Sigmoid colon (tissue), 7 donors: ENCODE measurements around the gene TMTC1. TPM values are rescaled to one million over a fixed set of nuclear protein-coding genes. Genes with fewer than 3 reads are reported as not detected.

Source experiments
- DNase-seq: peaks from one replicate; pipeline ENCODE4 v3.0.0-alpha.2; 2019
- H3K27ac ChIP-seq, 4 donors: fragments of 200-600 bp; sonication (generic); one replicate each; pipeline ENCODE4 v1.5.1; 2016 to 2019; ENCODE audit warnings: mild to moderate bottlenecking in 1 of 4
- H3K27me3 ChIP-seq, 3 donors: fragments of 200-600 bp; sonication (generic); one replicate each; pipeline ENCODE4 v1.5.1; 2019; ENCODE audit warnings: mild to moderate bottlenecking in 1 of 3
- H3K36me3 ChIP-seq, 4 donors: fragments of 200-600 bp; sonication (generic); one replicate each; pipeline ENCODE4 v1.5.1; 2016 to 2019
- H3K4me1 ChIP-seq, 4 donors: fragments of 200-600 bp; sonication (generic); one replicate each; pipeline ENCODE4 v1.5.1; 2017 to 2019
- H3K4me3 ChIP-seq, 4 donors: fragments of 200-600 bp; sonication (generic); one replicate each; pipeline ENCODE4 v1.5.1; 2017 to 2019; ENCODE audit warnings: mild to moderate bottlenecking in 2 of 4, moderate library complexity in 1 of 4
- H3K9me3 ChIP-seq, 4 donors: fragments of 200-600 bp in 3 of 4; sonication (generic) in 3 of 4; one replicate each; pipeline versions ENCODE4 v1.5.1 to v1.6.1; 2013 to 2019
- CTCF ChIP-seq, 4 experiments: fragments of 450-650 bp in 3 of 4; fragments of 200-600 bp in 1 of 4; IDR thresholded peaks; one replicate each; pipeline ENCODE4 v1.5.1; 2016 to 2019; ENCODE audit warnings: antibody characterized with exemption in 4 of 4, mild to moderate bottlenecking in 3 of 4, moderate library complexity in 2 of 4
- EP300 ChIP-seq, 4 donors: sonication (generic); formaldehyde crosslinking; IDR thresholded peaks; one replicate each; pipeline ENCODE4 v1.6.1; 2017; ENCODE audit warnings: antibody characterized with exemption in 4 of 4
- POLR2A ChIP-seq, 2 donors: fragments of 450-650 bp; IDR thresholded peaks; one replicate each; pipeline ENCODE4 v1.6.1; 2016; ENCODE audit warnings: antibody characterized with exemption in 2 of 2, mild to moderate bottlenecking in 2 of 2, moderate library complexity in 2 of 2
- POLR2AphosphoS5 ChIP-seq, 4 donors: sonication (generic); formaldehyde crosslinking; IDR thresholded peaks; one replicate each; pipeline ENCODE4 v1.6.1; 2017; ENCODE audit warnings: antibody characterized with exemption in 4 of 4
- WGBS, 2 donors: extraction: QIAGEN DNeasy Blood & Tissue Kit; methylation state at CpG; one replicate each; pipeline ENCODE4 v1.1.7; 2013; 5-methylcytosine and 5-hydroxymethylcytosine counted together
- intact Hi-C: fragments of 100-400 bp; cut with DNase I; formaldehyde crosslinking; loops from one replicate; pipeline ENCODE4 v1.15.1; 2023
- polyA plus RNA-seq, 3 donors: library from polyadenylated mRNA; stranded (reverse); fragments of 200-250 nt; gene quantifications; one replicate each; pipeline ENCODE4 v1.2.3, GENCODE V29; 2013
- total RNA-seq, 4 donors: library from RNA; depleted of rRNA; stranded (reverse); fragments of >200 nt; gene quantifications; one replicate each; pipeline ENCODE4 v1.1.0, GENCODE V29; 2016
- donor health status: healthy with polysubstance abuse.
- donor health status: Bipolar disorder and iron deficiency.
- donor health status: healthy.

TMTC1 gene
- total and polyA plus RNA-seq, 7 donors, result 0.46 to 77.5 (median 61.5) TPM

- Histone ChIP-seq H3K36me3 (no peaks in the 10 kb centered on the region), H3K9me3 (no peaks in the 10 kb centered on the region), H3K27me3 (no peaks in the 10 kb centered on the region), H3K4me1 (peaks cover 0 to 29% (median 12%) of the 10 kb centered on the region in 4 donors), H3K4me3 (no peak overlapping the region), H3K27ac (peak overlapping the region; percentile 26 to 67 (median 44))
- 71 to 75% methylated on average over 1 of the region's 1 CpG for WGBS, 2 donors
- TF ChIP-seq POLR2A (IDR thresholded peaks at IDR 0.05), result no peak
- no peak for TF ChIP-seq CTCF (IDR thresholded peaks at IDR 0.05)
- no peak for TF ChIP-seq POLR2AphosphoS5 (IDR thresholded peaks at IDR 0.05)
- no peak for TF ChIP-seq EP300 (IDR thresholded peaks at IDR 0.05)
- DNase-seq, result no peak
- intact Hi-C loops, result no loop called here
Measured at GRCh38 chr12:29563071-29563470, 220.7 kb downstream of the TMTC1 start.

- Histone ChIP-seq H3K27ac (peak overlapping the region; percentile 35 to 67 (median 45)), H3K9me3 (no peaks in the 10 kb centered on the region), H3K4me3 (no peak overlapping the region), H3K4me1 (peaks cover 0 to 29% (median 12%) of the 10 kb centered on the region in 4 donors), H3K27me3 (no peaks in the 10 kb centered on the region), H3K36me3 (no peaks in the 10 kb centered on the region)
- intact Hi-C loops, result no loop called here
- TF ChIP-seq POLR2A (IDR thresholded peaks at IDR 0.05) (no peak), POLR2AphosphoS5 (IDR thresholded peaks at IDR 0.05) (peak; percentile 18 to 58 (median 23)), CTCF (IDR thresholded peaks at IDR 0.05) (no peak), EP300 (IDR thresholded peaks at IDR 0.05) (peak in 1 of 4 donors; percentile 8)
- peak; percentile 74 for DNase-seq
- 58 to 65% methylated on average over 4 of the region's 4 CpGs for WGBS, 2 donors
Measured at GRCh38 chr12:29562110-29562804, 221.5 kb downstream of the TMTC1 start.

GRCh38 chr12:29561664-29562071 lies 222.1 kb downstream of the TMTC1 start:
- DNase-seq, result no peak
- peaks cover 0 to 29% (median 12%) of the 10 kb centered on the region in 4 donors for H3K4me1 ChIP-seq

GRCh38 chr12:29559198-29559597 lies 224.5 kb downstream of the TMTC1 start:
- no peaks in the 10 kb centered on the region for H3K27me3 ChIP-seq
- DNase-seq, result no peak
- H3K4me3 ChIP-seq, result no peak overlapping the region
- peaks cover 0 to 11% (median 0%) of the 10 kb centered on the region in 4 donors for H3K36me3 ChIP-seq
- no peak overlapping the region for H3K27ac ChIP-seq
- no peaks in the 10 kb centered on the region for H3K9me3 ChIP-seq
- TF ChIP-seq POLR2AphosphoS5 (IDR thresholded peaks at IDR 0.05), result no peak
- TF ChIP-seq EP300 (IDR thresholded peaks at IDR 0.05), result no peak
- TF ChIP-seq CTCF (IDR thresholded peaks at IDR 0.05), result no peak
- TF ChIP-seq POLR2A (IDR thresholded peaks at IDR 0.05), result no peak
- H3K4me1 ChIP-seq, result peaks cover 0 to 26% (median 12%) of the 10 kb centered on the region in 4 donors
- 22 to 55% methylated on average over 4 of the region's 4 CpGs for WGBS, 2 donors
- intact Hi-C loops, result loop anchor here (10.0 kb wide), 1 partner anchor 326 kb away; no protein-coding TSS in a partner anchor

More at GRCh38 chr12:29561664-29562071, 222.1 kb downstream of the TMTC1 start:
- peaks cover 0 to under 1% (median 0%) of the 10 kb centered on the region in 4 donors for H3K36me3 ChIP-seq
- H3K27ac ChIP-seq, result peak overlapping the region; percentile 15 to 67 (median 40)
- H3K4me3 ChIP-seq, result no peak overlapping the region
- intact Hi-C loops, result no loop called here
- TF ChIP-seq POLR2AphosphoS5 (IDR thresholded peaks at IDR 0.05), result no peak
- TF ChIP-seq POLR2A (IDR thresholded peaks at IDR 0.05), result no peak
- no peak for TF ChIP-seq EP300 (IDR thresholded peaks at IDR 0.05)
- no peak for TF ChIP-seq CTCF (IDR thresholded peaks at IDR 0.05)
- WGBS, 2 donors, result 9 to 46% methylated on average over 3 of the region's 3 CpGs
- no peaks in the 10 kb centered on the region for H3K9me3 ChIP-seq
- no peaks in the 10 kb centered on the region for H3K27me3 ChIP-seq
